ENCODE measurements around the gene SUCNR1.
"Not testable (repeated sequence)": the region's sequence is repeated elsewhere in the genome, so short reads cannot be mapped to it uniquely, and the experiment has no call there.

The SUCNR1 gene

GRCh38 chr3:151874079-151874478 is 636 bp downstream of the SUCNR1 start:
- DNase-seq, result not testable (repeated sequence)

DNA sequence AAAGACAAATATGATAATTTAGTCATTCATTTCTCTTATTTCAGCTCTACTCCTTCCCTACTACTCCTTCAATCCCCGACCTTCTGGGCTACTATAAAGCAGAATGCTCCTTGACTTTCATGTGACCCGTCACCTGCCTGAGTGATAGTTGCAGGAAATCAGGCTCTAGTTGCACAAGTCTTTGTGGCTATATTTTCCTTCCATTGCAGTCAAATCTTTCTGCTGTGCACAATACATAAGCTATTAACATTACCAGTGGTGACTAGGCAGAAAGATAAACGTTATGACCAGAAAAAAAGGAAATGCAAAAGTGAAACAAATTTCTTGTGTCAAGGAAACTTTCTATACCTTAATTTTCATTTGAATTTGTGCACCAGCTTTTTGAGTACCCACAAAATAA is 2.3 kb downstream of the SUCNR1 start:
- DNase-seq, result no peak

DNA sequence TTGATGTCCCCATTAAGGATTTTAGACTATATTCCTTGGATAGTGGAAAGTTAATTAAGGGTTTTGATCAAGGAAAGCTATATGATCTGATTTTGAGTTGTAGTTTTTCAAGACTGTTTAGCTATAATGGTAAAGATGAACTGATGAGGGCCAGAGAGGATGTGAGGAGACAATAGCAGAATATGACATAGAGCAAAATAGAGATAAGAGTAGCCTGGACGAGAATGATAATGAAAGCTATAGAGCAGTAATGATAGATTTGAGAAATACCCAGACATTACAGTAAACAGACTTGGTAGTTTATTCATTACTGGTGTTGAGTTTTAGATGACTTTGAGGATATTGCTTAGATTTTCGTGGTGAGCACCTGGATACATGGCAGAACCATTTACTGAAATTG is 3.8 kb downstream of the SUCNR1 start:
- no peak for DNase-seq

GRCh38 chr3:151878465-151878864 is 5.0 kb downstream of the SUCNR1 start:
- no peak for DNase-seq

DNA sequence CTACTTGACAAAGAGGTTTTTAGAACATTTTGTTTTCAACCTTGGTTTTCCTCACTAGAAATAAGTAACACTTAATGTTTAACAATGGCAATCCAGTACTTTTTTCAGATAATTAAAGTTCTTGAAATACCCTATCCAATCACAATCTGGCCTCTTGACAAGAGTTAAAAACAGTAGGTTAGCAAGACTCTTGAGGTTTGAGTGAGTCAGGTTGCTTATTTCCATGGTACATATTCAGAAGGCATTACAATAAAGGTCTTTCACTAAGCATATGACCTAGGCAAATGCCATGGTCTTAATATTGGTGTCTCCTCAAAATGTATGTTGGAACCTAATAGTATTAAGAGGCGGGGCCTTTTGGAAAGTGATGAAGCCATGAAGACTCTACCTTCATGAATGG is 5.6 kb downstream of the SUCNR1 start:
- no peak for DNase-seq

DNA sequence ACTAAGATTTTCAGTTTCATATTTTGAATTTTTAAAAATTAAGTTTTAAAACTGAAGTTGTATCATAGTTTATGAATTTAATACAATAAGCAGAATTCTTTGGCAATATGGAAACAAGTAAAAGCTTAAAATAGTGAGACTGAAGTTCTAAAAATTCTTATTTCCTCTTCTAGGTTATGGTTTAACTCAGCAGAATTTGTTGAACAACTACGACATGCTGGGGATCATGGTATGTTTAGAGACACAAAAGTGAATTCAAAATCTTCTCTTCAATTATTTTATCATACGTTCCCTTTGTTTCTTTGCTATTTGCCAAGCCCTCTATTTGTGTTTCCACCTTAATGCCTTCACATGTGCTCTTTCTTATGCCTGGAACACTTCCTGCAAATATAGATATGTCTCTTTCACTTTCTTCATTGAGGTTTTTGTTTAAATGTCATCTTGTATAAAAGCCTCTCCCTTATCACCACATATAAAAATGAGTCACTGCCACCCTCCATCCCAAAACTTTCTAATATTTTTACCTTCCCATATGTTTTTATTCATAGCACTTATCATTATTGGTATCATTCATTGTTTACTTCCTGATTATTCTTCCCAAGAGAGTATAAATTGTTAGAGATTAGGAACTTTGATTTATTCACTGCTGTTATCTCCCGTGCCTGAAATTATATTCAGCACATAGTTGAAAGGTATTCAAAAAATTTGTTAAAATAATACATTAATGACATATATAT is 6.4 kb downstream of the SUCNR1 start:
- no peak for DNase-seq

- no peak for DNase-seq
These were observed 6.9 kb downstream of the SUCNR1 start for GRCh38 chr3:151880416-151880690.

- DNase-seq, result no peak
These were observed 7.7 kb downstream of the SUCNR1 start for GRCh38 chr3:151881137-151881536.

DNA sequence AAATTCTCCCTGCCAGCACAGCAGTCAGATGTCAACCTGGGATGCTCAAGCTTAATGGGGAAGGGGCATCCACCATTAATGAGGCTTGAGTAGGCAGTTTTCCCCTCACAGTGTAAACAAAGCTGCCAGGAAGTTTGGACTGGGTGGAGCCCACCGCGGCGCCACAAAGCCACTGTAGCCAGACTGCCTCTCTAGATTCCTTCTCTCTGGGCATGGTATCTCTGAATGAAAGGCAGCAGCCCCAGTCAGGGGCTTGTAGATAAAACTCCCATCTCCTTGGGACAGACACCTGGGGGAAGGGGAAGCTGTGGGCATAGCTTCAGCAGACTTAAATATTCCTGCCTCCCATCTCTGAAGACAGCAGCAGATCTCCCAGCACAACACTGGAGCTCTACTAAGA is 12.0 kb downstream of the SUCNR1 start:
- not testable (repeated sequence) for DNase-seq

- DNase-seq, result not testable (repeated sequence)
These were observed 14.2 kb downstream of the SUCNR1 start for GRCh38 chr3:151887450-151888211.

- peak; percentile 99 for DNase-seq
These were observed 17.3 kb downstream of the SUCNR1 start for GRCh38 chr3:151890721-151891141.

DNA sequence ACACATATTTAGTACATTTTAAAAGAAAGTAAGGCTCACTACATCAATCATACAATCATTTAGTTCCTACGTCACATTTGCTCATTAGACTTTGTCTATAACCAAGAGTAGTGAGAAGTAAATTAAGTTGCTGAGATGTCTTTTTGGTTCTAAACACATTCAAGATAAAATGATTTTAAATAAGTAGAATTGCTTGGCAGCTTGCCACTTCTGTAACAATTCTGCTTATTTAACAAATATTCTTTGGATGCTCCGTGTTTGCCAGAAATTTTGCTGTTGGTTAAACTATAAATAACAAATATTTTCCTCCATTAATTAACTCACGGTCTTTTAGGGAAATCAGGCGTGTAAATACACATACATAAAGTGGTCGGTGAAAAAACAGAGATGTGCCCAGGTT is 18.3 kb downstream of the SUCNR1 start:
- DNase-seq, result no peak

GRCh38 chr3:151894219-151894618 is 20.8 kb downstream of the SUCNR1 start:
- no peak for DNase-seq

DNA sequence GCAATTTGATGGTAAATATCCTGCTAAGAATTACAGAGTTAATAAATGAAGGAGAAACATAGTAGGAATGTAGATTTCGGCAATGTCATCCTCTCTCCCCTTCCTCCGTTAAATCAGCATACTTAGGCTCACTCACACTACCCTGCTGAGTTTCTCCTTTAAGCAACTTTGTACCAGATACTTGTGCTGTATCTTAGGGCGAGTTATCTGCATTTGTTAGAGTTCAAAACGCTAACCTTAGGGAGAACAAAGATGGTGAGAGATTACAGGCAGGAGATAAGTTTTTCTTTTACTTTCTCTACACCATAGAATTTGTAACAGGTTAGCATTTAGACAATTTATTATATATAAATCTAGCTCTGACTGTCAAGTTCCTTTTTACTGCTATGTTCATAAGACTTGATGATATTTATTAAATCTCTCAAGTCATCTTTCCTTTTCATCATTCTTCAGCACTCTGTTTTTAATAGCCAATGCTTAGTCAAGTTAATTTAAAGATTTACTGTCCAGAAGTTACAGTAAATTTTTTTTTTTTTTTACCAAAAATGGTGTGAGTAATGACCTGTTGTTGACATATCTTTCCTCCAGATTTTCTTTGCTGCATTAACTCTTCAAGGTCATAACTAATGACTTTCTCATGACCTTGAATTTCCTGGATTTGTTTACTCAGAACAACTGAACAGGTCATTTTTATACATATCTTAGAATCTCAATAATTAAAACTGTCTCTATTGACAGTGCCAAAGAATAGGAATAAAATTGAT is 22.2 kb downstream of the SUCNR1 start:
- no peak for DNase-seq

DNA sequence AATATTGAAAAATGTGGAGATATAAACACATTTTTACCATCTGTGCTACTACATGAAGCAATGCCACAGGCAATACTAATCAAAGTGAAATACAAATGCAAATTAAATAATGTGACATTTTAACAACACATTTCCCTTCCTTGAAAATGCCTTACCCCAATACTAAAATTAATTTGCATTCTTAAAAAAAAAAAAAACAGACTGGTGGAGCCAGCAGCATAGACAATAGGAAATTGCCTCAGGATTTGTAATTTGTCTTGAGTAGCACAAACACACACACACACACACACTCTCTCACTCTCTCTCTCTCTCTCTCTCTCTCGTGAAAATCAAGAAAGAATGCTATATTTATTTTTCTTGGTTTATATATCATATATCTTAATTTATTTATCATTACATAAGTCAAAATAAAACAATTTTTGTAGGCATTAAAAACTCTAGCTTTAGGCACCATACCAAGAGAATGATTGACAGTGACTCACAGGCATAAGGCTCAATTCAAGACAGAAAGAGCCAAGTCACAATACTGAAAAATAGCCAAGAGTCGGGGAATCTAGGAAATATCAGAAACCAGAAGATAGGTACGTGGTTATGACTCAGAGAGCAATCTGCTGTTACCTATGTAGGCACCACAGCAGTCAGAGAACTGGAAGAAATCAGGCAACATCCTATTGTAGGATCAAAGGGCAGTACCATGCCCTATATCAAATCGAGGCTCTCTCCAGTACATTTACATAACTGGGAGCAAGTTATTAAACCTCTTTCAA is 23.0 kb downstream of the SUCNR1 start:
- DNase-seq, result no peak

DNA sequence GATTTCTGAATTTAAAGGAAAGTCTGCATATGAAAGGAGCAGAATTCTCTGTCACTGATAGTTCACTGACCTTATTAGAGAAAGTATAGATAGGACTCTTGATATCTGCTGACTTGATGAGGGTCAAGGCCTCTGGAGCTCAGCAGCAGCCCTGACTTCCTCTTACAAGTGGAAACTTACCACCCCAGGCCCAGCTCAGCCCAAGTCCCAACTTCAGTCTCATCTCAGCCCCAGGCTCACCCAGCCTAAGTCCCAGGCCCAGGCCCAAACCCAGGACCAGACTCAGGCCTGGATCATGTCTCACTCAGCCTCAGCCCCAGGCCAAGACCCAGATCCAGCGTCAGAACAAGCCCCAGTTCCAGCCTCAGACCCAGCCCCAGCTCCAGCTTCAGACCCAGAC is 24.7 kb downstream of the SUCNR1 start:
- not testable (repeated sequence) for DNase-seq

DNA sequence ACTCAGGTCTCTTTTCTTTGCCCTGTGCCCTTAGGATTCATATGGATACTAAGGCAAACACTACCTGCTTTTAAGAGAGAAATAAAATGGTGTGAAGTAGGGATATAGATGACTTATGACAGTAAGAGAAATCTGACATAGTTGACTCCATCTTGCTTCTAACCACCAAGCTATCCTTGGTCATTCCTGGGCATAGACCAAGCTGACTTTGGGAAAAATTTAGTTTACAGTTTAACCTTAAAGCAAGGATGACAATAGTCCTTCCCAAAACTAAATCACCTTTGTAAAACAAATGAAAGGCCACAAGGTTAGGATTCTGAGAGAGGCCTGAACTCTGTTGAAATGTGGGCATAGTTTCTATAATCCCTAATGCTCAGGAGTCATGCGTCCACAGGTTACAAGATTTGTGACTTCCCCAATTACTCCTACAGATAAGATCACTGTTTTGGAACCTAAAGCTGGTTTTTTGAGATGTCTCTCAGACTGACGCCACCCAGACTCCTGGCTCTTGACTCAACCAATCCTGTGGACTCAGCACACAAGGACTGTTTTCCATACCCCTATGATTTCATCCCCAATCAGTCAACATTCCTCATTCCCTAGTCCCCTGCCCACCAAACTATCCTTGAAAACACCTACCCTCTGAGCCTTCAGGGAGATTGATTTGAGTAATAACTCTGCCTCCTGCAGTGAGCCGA is 25.3 kb downstream of the SUCNR1 start:
- DNase-seq, result not testable (repeated sequence)

- DNase-seq, result no peak
These were observed 26.6 kb downstream of the SUCNR1 start for GRCh38 chr3:151899996-151900395.

- DNase-seq, result no peak
These were observed 27.0 kb downstream of the SUCNR1 start for GRCh38 chr3:151900460-151900859.

GRCh38 chr3:151900884-151901643 is 27.6 kb downstream of the SUCNR1 start:
- DNase-seq, result no peak

GRCh38 chr3:151901644-151902285 is 28.3 kb downstream of the SUCNR1 start:
- DNase-seq, result no peak
